K562 (cell line): Measurements from ENCODE around the gene IFI30. TPM values are rescaled to one million over a fixed set of nuclear protein-coding genes. Genes with fewer than 3 reads are reported as not detected.
A peak's percentile ranks its signal among the peaks of the same experiment; 100 is the strongest.
"Not testable (repeated sequence)": the region's sequence is repeated elsewhere in the genome, so short reads cannot be mapped to it uniquely, and the experiment has no call there.

ENCODE experiments used
- ATAC-seq: fragments of 200-7000 bp; cut with Tn5 transposase; 3 replicates; pipeline ENCODE4 v1.9.1; 2020; ENCODE audit warnings: moderate library complexity
- BruUV-seq: library from RNA; stranded (reverse); fragments of 400-500 nt; replicated peaks from 2 replicates; lab custom pipeline; 2021; lab: Mats Ljungman, UMichigan
- CTCF ChIA-PET: fragments of 300-600 bp; formaldehyde crosslinking; extraction: SDS; loops from one replicate; lab custom pipeline; 2021; ENCODE audit warnings: low intra/inter-chr PET ratio; lab: Yijun Ruan, JAX
- POLR2A ChIA-PET: fragments of 300-600, 350-650 bp; sonication (Branson Sonifier 250); formaldehyde crosslinking; extraction: SDS; loops from one replicate; lab custom pipeline; 2021; ENCODE audit warnings: antibody characterized with exemption, inconsistent platforms; lab: Yijun Ruan, JAX
- DNase-seq, 4 experiments: peaks; one replicate each; pipeline versions ENCODE4 v3.0.0 to v3.0.0-alpha.2; 2011 to 2018; ENCODE audit warnings: low spot score in 3 of 4, mixed read lengths in 3 of 4; ENCODE audit errors: extremely low read depth in 1 of 4
- FAIRE-seq: peaks from 2 replicates; lab custom pipeline; 2011; peaks lifted over from hg19 to GRCh38; lab: Jason Lieb, UNC
- H2AFZ ChIP-seq: 2 replicates; pipeline ENCODE4 v1.6.0; 2011; ENCODE audit warnings: low read depth, low read length, control low read depth, inconsistent platforms
- H3K27ac ChIP-seq: fragments of 200-600 bp; 3 replicates; pipeline ENCODE4 v1.8.0; 2011; ENCODE audit warnings: low read depth, mild to moderate bottlenecking, control low read depth, inconsistent platforms, low read length, moderate library complexity, mixed read lengths; ENCODE audit errors: extremely low read depth
- H3K27me3 ChIP-seq, 2 experiments: fragments of 300-600 bp in 1 of 2; 2 replicates in 1 of 2; 3 replicates in 1 of 2; pipeline versions ENCODE4 v1.6.0 to v1.8.0; 2011; ENCODE audit warnings: inconsistent platforms in 2 of 2, low read length in 2 of 2, mild to moderate bottlenecking in 1 of 2, mixed read lengths in 1 of 2, moderate library complexity in 1 of 2; ENCODE audit not compliant: control insufficient read depth in 2 of 2, insufficient read depth in 2 of 2
- H3K36me3 ChIP-seq: fragments of 300-600 bp; 3 replicates; pipeline ENCODE4 v1.8.0; 2011; ENCODE audit warnings: mild to moderate bottlenecking, low read length, inconsistent platforms; ENCODE audit not compliant: control insufficient read depth, insufficient read depth
- H3K4me1 ChIP-seq, 2 experiments: fragments of 200-600 bp in 1 of 2; replicated peaks in 1 of 2; 2 replicates in 1 of 2; 3 replicates in 1 of 2; pipeline versions ENCODE4 v1.5.1 to v1.8.0; 2011; ENCODE audit warnings: inconsistent platforms in 2 of 2, low read length in 2 of 2, mild to moderate bottlenecking in 1 of 2, mixed read lengths in 1 of 2, moderate library complexity in 1 of 2; ENCODE audit not compliant: control insufficient read depth in 2 of 2, insufficient read depth in 2 of 2
- H3K4me2 ChIP-seq: 2 replicates; pipeline ENCODE4 v1.6.1; 2011; ENCODE audit warnings: low read length, control low read depth, inconsistent platforms, mixed read lengths; ENCODE audit not compliant: insufficient read depth
- H3K4me3 ChIP-seq: fragments of 200-600 bp; sonication (generic), shearing (Covaris generic); 2 replicates; pipeline ENCODE4 v1.5.1; 2016; ENCODE audit warnings: control low read depth, inconsistent platforms
- H3K79me2 ChIP-seq: fragments of 200-600 bp; 3 replicates; pipeline ENCODE4 v1.8.0; 2011; ENCODE audit warnings: low read length, inconsistent platforms; ENCODE audit not compliant: control insufficient read depth, insufficient read depth
- H3K9ac ChIP-seq, 2 experiments: 2 replicates each; pipeline versions ENCODE4 v1.6.0 to v1.6.1; 2011; ENCODE audit warnings: low read depth in 2 of 2, low read length in 2 of 2, control low read depth in 1 of 2, inconsistent platforms in 1 of 2, mild to moderate bottlenecking in 1 of 2, mixed read lengths in 1 of 2; ENCODE audit not compliant: insufficient read depth in 1 of 2
- H3K9me1 ChIP-seq: one replicate; pipeline ENCODE4 v1.6.0; 2011; ENCODE audit warnings: inconsistent platforms, mild to moderate bottlenecking, low read length, moderate library complexity; ENCODE audit not compliant: control insufficient read depth, insufficient read depth
- H3K9me3 ChIP-seq: replicated peaks from 2 replicates; pipeline ENCODE4 v1.5.1; 2011; ENCODE audit warnings: low read depth, low read length, inconsistent platforms; ENCODE audit not compliant: control insufficient read depth, insufficient read depth
- H4K20me1 ChIP-seq: replicated peaks from 2 replicates; pipeline ENCODE4 v1.6.1; 2011; ENCODE audit warnings: low read length, inconsistent platforms, mixed read lengths; ENCODE audit not compliant: control insufficient read depth, insufficient read depth
- DEAF1 ChIP-seq: fragments of 450-650 bp; formaldehyde crosslinking; IDR thresholded peaks from 2 replicates; pipeline ENCODE4 v1.4.0; 2020; ENCODE audit warnings: mild to moderate bottlenecking, moderate library complexity
- KDM1A ChIP-seq, 2 experiments: fragments of 450-650 bp; IDR thresholded peaks; 2 replicates each; pipeline ENCODE4 v1.6.1; 2016; ENCODE audit warnings: mild to moderate bottlenecking in 2 of 2
- SMARCA5 ChIP-seq: fragments of 450-650 bp; IDR thresholded peaks from 2 replicates; pipeline ENCODE4 v1.6.1; 2016
- SMARCE1 ChIP-seq: fragments of 450-650 bp; IDR thresholded peaks from 2 replicates; pipeline ENCODE4 v1.7.1; 2016; ENCODE audit warnings: mild to moderate bottlenecking
- ZNF121 ChIP-seq: sonication (generic); formaldehyde crosslinking; conservative IDR thresholded peaks from 2 replicates; pipeline ENCODE4 v1.8.0; 2022; ENCODE audit warnings: missing genetic modification reagents
- ZNF740 ChIP-seq, 3 experiments: fragments of 200-800 bp in 1 of 3; sonication (Bioruptor generic) in 1 of 3; sonication (generic) in 1 of 3; formaldehyde crosslinking in 1 of 3; IDR thresholded peaks; 2 replicates each; pipeline versions ENCODE4 v1.6.1 to v1.8.0; 2016 to 2022; ENCODE audit warnings: mild to moderate bottlenecking in 2 of 3, missing compliant biosample characterization in 2 of 3, missing genetic modification characterization in 2 of 3, missing genetic modification reagents in 1 of 3
- WGBS: fragments of 100-300 bp; shearing (Covaris generic); methylation state at CpG from one replicate; pipeline ENCODE4 v1.1.6; 2016; ENCODE audit warnings: low coverage, mixed read lengths; ENCODE audit not compliant: insufficient coverage; ENCODE audit errors: missing lambda C conversion rate; 5-methylcytosine and 5-hydroxymethylcytosine counted together
- in situ Hi-C: fragments of 300-500 bp; cut with MboI; formaldehyde crosslinking; loops from 4 replicates; pipeline ENCODE4 v1.15.0; 2018; ENCODE audit warnings: inconsistent platforms, mixed read lengths
- intact Hi-C: fragments of 100-400 bp; cut with micrococcal nuclease; formaldehyde crosslinking; loops from 2 replicates; pipeline ENCODE4 v1.14.2; 2022
- polyA plus RNA-seq, 8 experiments: library from polyadenylated mRNA; depleted of rRNA in 4 of 8; stranded (reverse) in 5 of 8; unstranded in 3 of 8; fragments of >200 nt; fragmentation: Nextera tagmentation in 2 of 8; fragmentation: Illumina TruSeq in 1 of 8; extraction: Ambion mirVana in 2 of 8; extraction: Trizol in 1 of 8; gene quantifications; 2 replicates each; pipeline versions ENCODE4 v1.2.1 to v1.2.3, GENCODE V29; 2011 to 2014; ENCODE audit warnings: inconsistent platforms in 1 of 8, missing spikeins in 1 of 8
- total RNA-seq, 7 experiments: library from RNA; depleted of rRNA in 6 of 7; stranded (reverse); fragments of >200 nt in 6 of 7; fragmentation: Illumina TruSeq in 2 of 7; extraction: Trizol in 2 of 7; gene quantifications; 2 replicates each; pipeline versions ENCODE4 v1.2.1 to v1.2.3, GENCODE V29; 2011 to 2021; ENCODE audit warnings: low replicate concordance in 1 of 7

The IFI30 gene
- total and polyA plus RNA-seq, 9 of the 15 experiments (the other 6 are each of a cell fraction or from before 2014, with no cell fraction given), result 63.7 to 430 (median 109) TPM

- TF ChIP-seq DEAF1 (CRISPR knock-in tag), result peak; percentile 46; the same call in 1 of the 2 replicates
- no peak for TF ChIP-seq SMARCE1
- no peak; the same call in 1 of the 2 replicates for TF ChIP-seq ZNF740 (CRISPR knock-in tag; IDR thresholded peaks at IDR 0.05)
- 0 out of 4 replicates have a peak, but pooled peaks of 1 of the 2 experiments have one; percentile 38 for TF ChIP-seq ZNF740 (tag; IDR thresholded peaks at IDR 0.05)
- TF ChIP-seq SMARCA5, result peak; percentile 80
Measured at GRCh38 chr19:18208098-18208951, 34.7 kb downstream of the IFI30 start (continued).

GRCh38 chr19:18209912-18210311, 36.3 kb downstream of the IFI30 start:
- H3K9me1 ChIP-seq, BruUV-seq, H3K9me3 ChIP-seq, H3K4me2 ChIP-seq, H3K27me3 ChIP-seq, H4K20me1 ChIP-seq, H3K79me2 ChIP-seq, FAIRE-seq, POLR2A ChIA-PET, ATAC-seq, H3K27ac ChIP-seq, H3K36me3 ChIP-seq, H3K9ac ChIP-seq, H2AFZ ChIP-seq, DNase-seq, H3K4me3 ChIP-seq: not testable (repeated sequence)
- in situ Hi-C loops (loop anchor here (5.0 kb wide), 2 partner anchors 42 to 192 kb away; no protein-coding TSS in a partner anchor), intact Hi-C loops (loop anchor here (5.0 kb wide), 1 partner anchor 117 kb away; no protein-coding TSS in a partner anchor)
- CTCF ChIA-PET, result interaction anchor here (0.6 to 3.8 kb wide), 2 partner anchors 9 to 41 kb away, joined by 3 to 55 read pairs; no protein-coding TSS in a partner anchor
- H3K4me1 ChIP-seq, result peaks cover 9 to 30% of the 10 kb centered on the region in 2 experiments; a peak in 4 of 5 replicates
- peak in 1 of 2 experiments; percentile 9; a peak in 1 of 4 replicates for TF ChIP-seq KDM1A (IDR thresholded peaks at IDR 0.05)
- TF ChIP-seq ZNF121 (CRISPR knock-in tag), result peak; percentile 95
- WGBS, result 41% methylated on average over 4 of the region's 5 CpGs
